ENCODE results near the gene CCR1.
"Not testable (repeated sequence)": the region's sequence is repeated elsewhere in the genome, so short reads cannot be mapped to it uniquely, and the experiment has no call there.

The CCR1 gene

GRCh38 chr3:46209746-46210470, 1.8 kb upstream of the CCR1 start:
- DNase-seq (ENCODE audit: low spot score), result no peak

DNA sequence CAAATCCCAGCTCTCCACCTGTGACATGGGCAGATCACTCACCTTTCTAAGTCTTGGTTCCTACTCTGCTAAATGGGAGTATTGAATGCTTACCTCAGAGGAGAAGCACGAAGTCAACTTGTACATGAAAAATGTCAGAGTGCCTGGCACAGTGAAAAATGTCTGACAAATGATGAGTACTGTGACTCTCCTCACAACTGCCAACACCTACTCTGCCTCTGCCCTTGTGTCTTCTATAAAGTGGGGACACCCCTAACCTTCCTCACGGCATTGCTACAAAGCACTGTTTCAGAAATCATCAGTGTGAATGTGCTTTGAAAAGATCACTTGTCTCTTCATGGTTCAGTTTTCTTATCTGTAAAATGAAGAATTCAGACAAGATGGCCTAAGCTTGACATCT, 940 bp upstream of the CCR1 start:
- no peak for DNase-seq (ENCODE audit: low spot score)

- DNase-seq (ENCODE audit: low spot score), result not testable (repeated sequence)
Observed at GRCh38 chr3:46207514-46207913, 599 bp downstream of the CCR1 start.

DNA sequence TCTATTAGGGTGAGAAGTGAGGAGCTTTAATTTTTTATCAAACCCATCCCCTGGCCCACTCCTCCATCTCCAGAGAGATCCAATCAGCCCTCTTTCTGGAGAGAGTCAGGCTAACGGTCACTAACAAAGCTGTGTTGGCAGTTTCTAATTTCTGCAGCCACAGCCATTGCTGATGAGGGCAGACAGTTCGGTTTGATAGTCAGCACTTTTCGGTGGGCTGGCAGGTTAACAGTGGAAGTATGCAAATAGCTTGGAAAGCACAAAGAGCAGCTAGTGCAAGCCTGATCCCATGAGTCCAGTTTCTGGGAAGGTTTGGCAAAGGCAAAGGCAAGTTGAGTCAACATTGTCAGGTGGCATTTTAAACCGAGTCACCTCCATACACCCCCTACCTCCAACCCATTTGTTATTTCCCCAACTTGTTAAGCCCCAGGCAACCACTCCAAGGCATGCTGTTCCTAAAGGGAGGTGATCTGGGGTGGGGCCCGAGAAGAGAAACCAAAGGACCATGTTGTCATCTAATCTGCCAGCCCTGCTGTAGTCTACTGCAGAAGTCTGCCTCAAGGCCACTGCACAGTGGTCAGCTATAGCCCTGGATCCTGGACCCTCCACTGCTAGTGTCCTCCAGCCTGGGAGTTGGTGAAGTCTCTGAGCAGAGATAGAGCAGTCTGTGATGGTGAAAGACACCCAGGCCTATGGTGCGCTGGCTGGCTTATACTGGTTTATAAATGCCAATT, 1.7 kb downstream of the CCR1 start:
- no peak for DNase-seq (ENCODE audit: low spot score)

GRCh38 chr3:46205286-46205960, 2.7 kb downstream of the CCR1 start:
- no peak for DNase-seq (ENCODE audit: low spot score)

GRCh38 chr3:46203681-46204080, 4.4 kb downstream of the CCR1 start:
- no peak for DNase-seq (ENCODE audit: low spot score)

DNA sequence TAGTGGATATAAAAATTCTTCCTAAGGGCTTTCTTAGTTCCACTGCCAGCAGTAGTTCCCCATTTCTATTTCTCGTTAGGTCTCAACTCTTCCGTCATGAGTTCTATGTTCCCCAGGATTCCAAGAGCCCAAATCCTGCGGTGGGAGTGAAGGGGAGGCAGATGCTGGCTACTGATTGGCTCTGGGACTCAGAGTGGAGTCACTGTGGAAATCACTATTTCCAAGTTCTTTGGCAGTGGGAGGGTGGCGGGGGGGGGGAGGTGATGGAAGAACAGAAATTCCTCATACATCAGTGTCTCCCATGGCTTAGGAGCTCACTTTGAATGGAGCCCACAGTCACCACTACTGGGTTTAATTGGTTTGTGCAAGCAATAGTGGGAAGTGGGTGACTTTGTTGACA, 5.6 kb downstream of the CCR1 start:
- no peak for DNase-seq (ENCODE audit: low spot score)

GRCh38 chr3:46200790-46201189, 7.3 kb downstream of the CCR1 start:
- DNase-seq (ENCODE audit: low spot score), result no peak

DNA sequence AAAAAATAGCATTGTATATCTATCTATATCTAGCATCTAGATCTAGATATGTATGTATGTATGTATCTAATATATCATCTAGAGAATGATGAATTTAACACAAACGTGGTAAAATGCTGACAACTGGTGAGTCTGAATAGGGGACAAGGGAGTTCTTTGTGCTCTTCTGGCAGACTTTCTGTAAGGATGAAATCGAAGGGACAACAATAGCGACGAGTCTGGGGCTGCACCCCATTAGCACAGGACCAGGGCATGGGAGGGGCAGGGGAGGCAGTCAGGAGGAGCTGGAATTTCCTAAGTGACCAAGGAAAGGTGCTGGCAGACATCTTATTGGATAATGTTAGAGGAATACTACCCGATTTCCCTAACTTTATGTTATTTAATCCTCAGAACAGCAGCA, 7.9 kb downstream of the CCR1 start:
- DNase-seq (ENCODE audit: low spot score), result no peak

DNA sequence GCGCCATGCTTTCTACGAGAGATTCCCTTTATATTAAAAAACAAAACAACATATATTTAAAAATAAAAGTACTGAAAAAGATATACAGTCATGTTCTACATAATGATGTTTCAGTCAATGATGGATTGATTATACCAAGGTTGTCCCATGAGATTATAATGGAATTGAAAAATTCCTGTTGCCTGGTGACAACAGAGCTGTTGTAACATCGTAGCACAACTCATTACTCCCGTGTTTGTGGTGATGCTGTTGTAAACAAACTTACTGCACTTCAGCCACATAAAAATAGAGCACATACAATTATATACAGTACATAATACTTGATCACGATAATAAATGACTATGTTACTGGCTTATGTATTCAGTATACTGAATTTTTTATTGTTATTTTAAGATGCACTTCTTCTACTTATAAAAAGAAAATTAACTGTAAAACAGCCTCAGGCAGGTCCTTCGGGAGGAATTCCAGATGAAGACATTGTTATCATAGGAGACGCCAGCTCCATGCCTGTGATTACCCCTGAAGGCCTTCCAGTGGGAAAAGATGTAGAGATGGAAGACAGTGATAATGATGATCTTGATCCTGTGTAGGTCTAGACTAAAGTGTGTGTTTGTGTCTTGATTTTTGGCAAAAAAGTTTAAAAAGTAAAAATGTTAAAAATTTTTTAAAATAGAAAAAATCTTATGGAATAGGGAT, 11.7 kb downstream of the CCR1 start:
- DNase-seq (ENCODE audit: low spot score), result no peak

- no peak for DNase-seq (ENCODE audit: low spot score)
Observed at GRCh38 chr3:46194868-46195553, 13.1 kb downstream of the CCR1 start.

GRCh38 chr3:46193436-46193835, 14.7 kb downstream of the CCR1 start:
- DNase-seq (ENCODE audit: low spot score), result no peak

DNA sequence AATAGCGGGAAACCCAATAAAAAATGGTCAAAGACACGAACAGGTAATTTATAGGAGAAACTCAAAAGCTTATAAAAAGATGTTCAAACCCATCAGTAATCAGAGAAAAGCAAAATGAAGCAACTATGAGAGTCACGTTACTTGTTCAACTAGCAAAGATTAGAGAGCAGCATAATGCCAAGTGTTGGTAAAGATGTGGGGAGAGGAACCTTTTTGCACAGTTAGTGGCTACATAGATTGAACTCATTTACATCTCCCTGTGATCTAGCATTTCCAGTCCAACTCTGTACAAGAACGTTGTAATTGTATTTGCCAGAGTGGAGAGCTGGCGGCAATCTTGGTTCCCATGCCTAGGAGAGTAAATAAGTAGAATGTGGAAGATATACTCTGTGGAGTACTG, 15.2 kb downstream of the CCR1 start:
- DNase-seq (ENCODE audit: low spot score), result no peak

DNA sequence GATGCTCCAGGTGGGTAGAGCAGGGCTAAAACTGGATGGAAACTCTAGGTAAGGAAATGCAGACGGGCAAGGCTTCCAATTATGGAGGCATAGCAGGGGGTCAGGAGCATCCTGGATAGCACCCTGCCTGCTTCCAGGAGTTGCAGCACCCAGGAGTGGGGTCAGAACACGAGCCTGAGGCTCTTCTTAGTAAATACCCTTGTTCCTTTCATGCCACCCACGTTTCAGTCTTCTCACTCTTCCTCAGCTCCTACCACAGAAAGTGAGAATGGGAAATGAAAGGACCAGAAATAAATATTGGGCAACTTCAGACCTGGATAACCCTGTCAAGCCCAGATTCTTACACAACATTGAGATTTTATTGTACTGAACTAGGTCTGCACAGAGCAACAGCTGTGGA, 16.4 kb downstream of the CCR1 start:
- DNase-seq (ENCODE audit: low spot score), result no peak

DNA sequence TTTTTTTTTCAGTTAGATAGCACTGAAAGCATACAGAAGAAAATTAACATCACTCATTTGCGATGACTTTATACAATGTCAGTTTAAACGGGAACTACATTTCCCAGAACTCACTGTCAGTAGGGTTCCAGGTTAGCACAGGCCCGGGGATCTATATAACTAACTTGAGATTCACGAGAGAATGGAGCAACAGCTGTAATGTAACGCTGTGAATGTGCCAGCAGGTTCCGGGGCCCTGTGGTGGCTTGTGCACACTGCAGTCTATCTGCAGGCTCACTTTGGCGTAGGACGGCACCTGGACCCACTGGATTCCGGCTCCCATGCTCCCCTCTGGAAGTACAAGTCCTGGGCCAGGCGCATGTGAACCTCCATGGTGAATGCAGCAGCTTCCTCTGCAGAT, 19.4 kb downstream of the CCR1 start:
- DNase-seq (ENCODE audit: low spot score), result no peak

DNA sequence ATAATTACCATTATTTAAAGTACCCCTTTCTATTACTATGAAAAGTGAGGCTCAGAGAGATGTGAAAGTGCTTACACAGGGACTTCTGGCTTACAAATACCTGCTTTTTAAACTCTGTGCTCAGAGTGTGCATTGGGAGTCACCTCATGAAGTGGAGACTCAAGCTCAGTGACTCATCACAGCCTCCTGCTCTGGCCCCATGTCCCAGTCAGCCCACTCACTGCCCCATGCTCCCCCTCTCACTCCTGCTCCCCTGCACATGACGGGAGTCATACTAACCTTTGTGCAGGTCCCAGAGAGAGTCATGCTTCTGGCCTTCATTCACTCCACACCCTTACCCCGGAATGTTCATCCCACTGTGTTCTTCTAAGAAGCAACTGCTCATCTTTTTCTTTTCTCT, 20.2 kb downstream of the CCR1 start:
- DNase-seq (ENCODE audit: low spot score), result no peak

- no peak for DNase-seq (ENCODE audit: low spot score)
Observed at GRCh38 chr3:46187341-46187700, 20.8 kb downstream of the CCR1 start.

- no peak for DNase-seq (ENCODE audit: low spot score)
Observed at GRCh38 chr3:46186471-46187340, 21.4 kb downstream of the CCR1 start.

DNA sequence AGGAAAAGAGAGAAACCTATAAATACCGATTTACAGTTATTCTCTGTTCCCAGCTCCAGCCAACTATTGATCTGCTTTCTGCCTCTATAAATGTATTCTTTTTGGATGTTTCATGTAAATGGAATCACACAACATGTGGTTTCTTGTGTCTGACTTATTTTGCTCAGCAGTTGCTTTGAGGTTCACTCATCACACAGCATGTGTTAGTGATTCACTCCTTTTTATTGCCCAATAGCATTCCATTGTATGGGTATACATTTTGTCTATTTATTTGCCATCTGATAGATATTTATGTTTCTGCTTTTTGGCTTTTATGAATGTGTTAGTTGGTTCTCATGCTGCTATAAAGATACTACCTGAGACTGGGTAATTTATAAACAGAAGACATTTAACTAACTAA, 23.6 kb downstream of the CCR1 start:
- DNase-seq (ENCODE audit: low spot score), result no peak

DNA sequence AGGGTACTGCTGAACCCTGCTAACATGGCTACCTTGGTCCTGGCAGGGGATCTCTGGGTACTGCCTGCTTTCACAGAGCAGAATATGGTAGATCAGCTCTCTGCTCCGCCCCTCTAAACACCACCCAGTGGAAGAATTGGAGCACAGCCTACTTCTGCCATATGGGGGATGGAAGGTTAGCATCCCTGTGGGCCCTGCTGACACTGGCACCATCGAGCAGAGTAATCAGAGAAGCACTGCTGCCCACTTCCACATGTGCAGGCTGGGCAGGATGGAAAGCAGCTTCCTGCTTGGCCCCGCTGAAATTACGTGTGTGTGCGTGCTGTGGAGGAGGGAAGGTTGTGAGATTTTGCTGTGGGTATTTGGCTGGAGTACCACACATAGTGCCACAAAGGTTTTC, 24.8 kb downstream of the CCR1 start:
- no peak for DNase-seq (ENCODE audit: low spot score)

All from D341Med (cell line).